OCI-M2 (cell line): Measurements from ENCODE around the gene LENG9.

ENCODE experiments used
- DNase-seq: peaks from one replicate; lab custom pipeline; 2025; ENCODE audit not compliant: unreplicated experiment; lab: John Stamatoyannopoulos, UW

LENG9 gene

GRCh38 chr19:54439174-54439851 lies 24.3 kb downstream of the LENG9 start:
- no peak for DNase-seq

- DNase-seq: no peak
Measured at GRCh38 chr19:54436628-54437252, 26.8 kb downstream of the LENG9 start.

- DNase-seq: no peak
Measured at GRCh38 chr19:54436031-54436523, 27.5 kb downstream of the LENG9 start.

- no peak for DNase-seq
Measured at GRCh38 chr19:54435551-54436016, 28.0 kb downstream of the LENG9 start.

GRCh38 chr19:54434873-54435214 lies 28.7 kb downstream of the LENG9 start:
- DNase-seq: no peak

GRCh38 chr19:54434112-54434872 lies 29.3 kb downstream of the LENG9 start:
- DNase-seq: no peak

- no peak for DNase-seq
Measured at GRCh38 chr19:54433697-54434096, 29.9 kb downstream of the LENG9 start.

- no peak for DNase-seq
Measured at GRCh38 chr19:54432144-54432738, 31.3 kb downstream of the LENG9 start.

GRCh38 chr19:54431255-54431838 lies 32.2 kb downstream of the LENG9 start:
- DNase-seq: no peak

- DNase-seq: peak; percentile 41
Measured at GRCh38 chr19:54430306-54431254, 33.0 kb downstream of the LENG9 start.

GRCh38 chr19:54429545-54430227 lies 33.9 kb downstream of the LENG9 start:
- DNase-seq: no peak

- DNase-seq: no peak
Measured at GRCh38 chr19:54429176-54429495, 34.4 kb downstream of the LENG9 start.

- DNase-seq: no peak
Measured at GRCh38 chr19:54428323-54429175, 35.0 kb downstream of the LENG9 start.

- no peak for DNase-seq
Measured at GRCh38 chr19:54427586-54427985, 36.0 kb downstream of the LENG9 start.

GRCh38 chr19:54426291-54426931 lies 37.2 kb downstream of the LENG9 start:
- DNase-seq: no peak

- no peak for DNase-seq
Measured at GRCh38 chr19:54425382-54425723, 38.2 kb downstream of the LENG9 start.

- DNase-seq: no peak
Measured at GRCh38 chr19:54424660-54425381, 38.8 kb downstream of the LENG9 start.

GRCh38 chr19:54424201-54424600 lies 39.4 kb downstream of the LENG9 start:
- no peak for DNase-seq
